WTC11 (cell line): ENCODE measurements around the gene CCDC152. TPM values are rescaled to one million over a fixed set of nuclear protein-coding genes. Genes with fewer than 3 reads are reported as not detected.

Source experiments
- ATAC-seq: fragments of 200-7000 bp; cut with Tn5 transposase; 2 replicates; pipeline ENCODE4 v1.10.0; 2021; ENCODE audit warnings: mild to moderate bottlenecking, moderate library complexity
- CTCF ChIA-PET: fragments of 300-600 bp; sonication (Branson Sonifier 250); formaldehyde crosslinking; loops from one replicate; lab custom pipeline; 2021; ENCODE audit warnings: antibody characterized with exemption; lab: Charles Lee
- POLR2A ChIA-PET: fragments of 350-600 bp; sonication (Branson Sonifier 250); formaldehyde crosslinking; loops from one replicate; lab custom pipeline; 2021; ENCODE audit warnings: antibody characterized with exemption; lab: Charles Lee
- DNase-seq: peaks from one replicate; pipeline ENCODE4 v3.0.0; 2021; ENCODE audit warnings: low spot score
- H3K27ac Mint-ChIP-seq: 2 replicates; pipeline ENCODE4 v1.8.0; 2021; ENCODE audit warnings: mixed read lengths
- H3K27me3 Mint-ChIP-seq: 2 replicates; pipeline ENCODE4 v1.8.0; 2021; ENCODE audit warnings: low read depth, mild to moderate bottlenecking, moderate library complexity, mixed read lengths
- H3K36me3 Mint-ChIP-seq: 2 replicates; pipeline ENCODE4 v1.8.0; 2021; ENCODE audit warnings: mixed read lengths
- H3K4me1 Mint-ChIP-seq: 2 replicates; pipeline ENCODE4 v1.8.0; 2022; ENCODE audit warnings: mixed read lengths
- H3K4me3 Mint-ChIP-seq: 2 replicates; pipeline ENCODE4 v1.8.0; 2021; ENCODE audit warnings: mild to moderate bottlenecking, moderate library complexity, mixed read lengths
- H3K9me3 Mint-ChIP-seq: 2 replicates; pipeline ENCODE4 v1.8.0; 2021; ENCODE audit warnings: mixed read lengths
- CBFB ChIP-seq: sonication (generic); formaldehyde crosslinking; IDR thresholded peaks from 2 replicates; pipeline ENCODE4 v1.8.1; 2022; ENCODE audit warnings: mild to moderate bottlenecking, low read depth, missing genetic modification reagents
- CREB1 ChIP-seq: sonication (generic); formaldehyde crosslinking; IDR thresholded peaks from 2 replicates; pipeline ENCODE4 v1.8.0; 2023; ENCODE audit warnings: mild to moderate bottlenecking, missing genetic modification reagents
- ETV6 ChIP-seq: sonication (generic); formaldehyde crosslinking; IDR thresholded peaks from 2 replicates; pipeline ENCODE4 v1.8.1; 2022; ENCODE audit warnings: mild to moderate bottlenecking, missing genetic modification reagents
- FOXJ3 ChIP-seq: sonication (generic); formaldehyde crosslinking; IDR thresholded peaks from 2 replicates; pipeline ENCODE4 v1.9.0; 2021; ENCODE audit warnings: missing genetic modification reagents, mild to moderate bottlenecking, borderline replicate concordance
- GRHL2 ChIP-seq: fragments of 250-450 bp; sonication (Bioruptor Pico); IDR thresholded peaks from 2 replicates; pipeline ENCODE4 v1.8.0; 2022; ENCODE audit warnings: mild to moderate bottlenecking, moderate library complexity; ENCODE audit not compliant: insufficient replicate concordance, severe bottlenecking
- KAT7 ChIP-seq: sonication (generic); formaldehyde crosslinking; IDR thresholded peaks from 2 replicates; pipeline ENCODE4 v1.8.1; 2023; ENCODE audit warnings: missing genetic modification reagents, mild to moderate bottlenecking, borderline replicate concordance
- MYBL2 ChIP-seq: sonication (generic); formaldehyde crosslinking; IDR thresholded peaks from 2 replicates; pipeline ENCODE4 v1.8.1; 2023; ENCODE audit warnings: mild to moderate bottlenecking, moderate library complexity, missing genetic modification reagents
- NFATC4 ChIP-seq: fragments of 250-450 bp; sonication (Bioruptor Pico); IDR thresholded peaks from 2 replicates; pipeline ENCODE4 v1.9.0; 2021; ENCODE audit warnings: mild to moderate bottlenecking
- NR1H2 ChIP-seq: sonication (generic); formaldehyde crosslinking; IDR thresholded peaks from 2 replicates; pipeline ENCODE4 v1.9.0; 2021; ENCODE audit warnings: mild to moderate bottlenecking, moderate library complexity, missing genetic modification reagents
- PREB ChIP-seq: sonication (generic); formaldehyde crosslinking; IDR thresholded peaks from 2 replicates; pipeline ENCODE4 v1.8.1; 2022; ENCODE audit warnings: mild to moderate bottlenecking, missing genetic modification reagents, moderate library complexity, borderline replicate concordance
- RELA ChIP-seq: sonication (generic); formaldehyde crosslinking; IDR thresholded peaks from 2 replicates; pipeline ENCODE4 v1.8.1; 2022; ENCODE audit warnings: missing genetic modification reagents, mild to moderate bottlenecking, borderline replicate concordance
- RORB ChIP-seq: fragments of 250-450 bp; sonication (Bioruptor Pico); IDR thresholded peaks from 2 replicates; pipeline ENCODE4 v1.9.0; 2021; ENCODE audit warnings: mild to moderate bottlenecking
- SOX15 ChIP-seq: fragments of 250-450 bp; sonication (Bioruptor Pico); IDR thresholded peaks from 2 replicates; pipeline ENCODE4 v1.9.0; 2021; ENCODE audit warnings: mild to moderate bottlenecking
- ZBTB43 ChIP-seq: sonication (generic); formaldehyde crosslinking; IDR thresholded peaks from 2 replicates; pipeline ENCODE4 v1.8.1; 2023; ENCODE audit warnings: mild to moderate bottlenecking, missing genetic modification reagents
- ZMAT4 ChIP-seq: fragments of 250-450 bp; sonication (Bioruptor Pico); IDR thresholded peaks from 2 replicates; pipeline ENCODE4 v1.9.0; 2021; ENCODE audit warnings: mild to moderate bottlenecking
- ZNF263 ChIP-seq: sonication (generic); formaldehyde crosslinking; IDR thresholded peaks from 2 replicates; pipeline ENCODE4 v1.8.1; 2022; ENCODE audit warnings: low read depth, mild to moderate bottlenecking, moderate library complexity, missing genetic modification reagents
- ZNF425 ChIP-seq: fragments of 250-450 bp; sonication (Bioruptor Pico); conservative IDR thresholded peaks from 2 replicates; pipeline ENCODE4 v1.9.0; 2021; ENCODE audit warnings: mild to moderate bottlenecking
- ZNF532 ChIP-seq: fragments of 250-450 bp; sonication (Bioruptor Pico); IDR thresholded peaks from 2 replicates; pipeline ENCODE4 v1.9.0; 2021; ENCODE audit warnings: mild to moderate bottlenecking, borderline replicate concordance
- ZSCAN18 ChIP-seq: fragments of 250-450 bp; sonication (Bioruptor Pico); IDR thresholded peaks from 2 replicates; pipeline ENCODE4 v2.1.2; 2022; ENCODE audit warnings: mild to moderate bottlenecking, moderate library complexity
- total RNA-seq: library from RNA; stranded (reverse); gene quantifications from 3 replicates; pipeline ENCODE4 v1.2.3, GENCODE V29; 2021

Gene CCDC152
- total RNA-seq, 1 experiment from 2014 or later: 15.1 TPM

GRCh38 chr5:42751044-42751443, 5.6 kb upstream of the CCDC152 start (continued):
- TF ChIP-seq ZNF532 (CRISPR knock-in tag): no peak
- TF ChIP-seq MYBL2 (CRISPR knock-in tag): no peak
- TF ChIP-seq KAT7 (CRISPR knock-in tag): no peak
- no peak for TF ChIP-seq NR1H2 (CRISPR knock-in tag)
- TF ChIP-seq ZMAT4: no peak
- TF ChIP-seq CBFB (CRISPR knock-in tag): no peak
- TF ChIP-seq ZNF263: no peak
- no peak for TF ChIP-seq GRHL2
- no peak for TF ChIP-seq RORB (CRISPR knock-in tag)
- no peak for TF ChIP-seq NFATC4 (CRISPR knock-in tag)
- TF ChIP-seq, all 79 proteins: peak for 0

- H3K36me3 Mint-ChIP-seq: no peaks in the 10 kb centered on the region
- CTCF ChIA-PET: interaction anchor here (1.6 kb wide), 1 partner anchor 7 kb away, joined by 6 read pairs; no protein-coding TSS in a partner anchor
These were observed 3.5 kb upstream of the CCDC152 start for GRCh38 chr5:42753099-42753498.

More at GRCh38 chr5:42753099-42753498, 3.5 kb upstream of the CCDC152 start:
- H3K27ac Mint-ChIP-seq: no peak overlapping the region
- peaks cover 8% of the 10 kb centered on the region for H3K4me1 Mint-ChIP-seq
- ATAC-seq (no peak), DNase-seq (no peak)
- no peak for TF ChIP-seq ETV6
- no peak for TF ChIP-seq ZNF425
- TF ChIP-seq ZBTB43 (CRISPR knock-in tag): no peak
- TF ChIP-seq ZSCAN18 (CRISPR knock-in tag): no peak
- no peak for TF ChIP-seq CREB1 (CRISPR knock-in tag)
- no peak for TF ChIP-seq FOXJ3 (CRISPR knock-in tag)
- TF ChIP-seq SOX15: no peak
- no peak for TF ChIP-seq PREB (CRISPR knock-in tag)
- TF ChIP-seq NFATC4 (CRISPR knock-in tag): no peak
- no peak for TF ChIP-seq GRHL2
- TF ChIP-seq RELA (CRISPR knock-in tag): no peak
- H3K27me3 Mint-ChIP-seq: no peaks in the 10 kb centered on the region
- H3K4me3 Mint-ChIP-seq: no peak overlapping the region
- POLR2A ChIA-PET: no interaction called here
- H3K9me3 Mint-ChIP-seq: peaks cover 3% of the 10 kb centered on the region; the same call in 1 of the 2 replicates
